Measurements from ENCODE around the gene FNBP1. TPM values are rescaled to one million over a fixed set of nuclear protein-coding genes. Genes with fewer than 3 reads are reported as not detected.

Gene FNBP1
- total RNA-seq, 2 donors from 2014 or later = 17.1 to 17.9 TPM

DNA sequence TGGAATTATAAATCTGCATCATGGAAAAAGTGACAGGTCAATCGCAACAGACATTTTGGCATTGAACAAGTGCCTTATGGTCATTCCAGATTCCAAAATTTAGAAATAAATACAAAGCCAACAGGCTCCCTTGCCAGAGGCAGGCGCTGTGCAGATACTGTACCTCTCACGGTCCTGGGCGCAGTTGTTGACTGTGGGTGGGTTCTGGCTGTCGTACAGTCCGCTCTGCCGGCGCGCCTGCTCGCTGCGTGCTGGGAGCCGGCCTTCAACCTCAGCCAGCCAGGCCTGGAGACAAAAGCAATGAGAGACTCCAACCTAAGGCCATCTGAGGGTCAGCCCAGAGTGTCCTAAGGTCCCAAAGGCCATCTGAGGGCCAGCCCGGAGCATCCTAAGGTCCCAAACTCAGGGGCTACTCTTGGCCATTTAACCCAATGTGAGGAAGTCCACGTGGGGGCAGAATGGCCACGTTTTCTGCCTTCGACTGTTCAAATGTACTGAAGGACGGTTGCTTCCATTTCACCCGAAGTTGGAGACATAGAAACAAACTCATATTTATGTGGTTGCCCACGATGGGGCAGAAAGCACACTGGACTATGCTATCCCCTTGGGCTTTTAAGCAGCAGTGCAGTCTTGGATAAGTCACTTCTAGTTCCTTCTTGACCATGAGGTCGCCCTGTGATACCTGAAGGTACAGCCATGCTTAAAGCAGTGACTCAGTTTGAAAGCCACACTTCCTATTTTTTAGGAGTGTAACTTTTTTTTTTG lies 142.5 kb downstream of the FNBP1 start:
- H3K9me3 ChIP-seq = no peaks in the 10 kb centered on the region
- H3K36me3 ChIP-seq (replicated peaks in 1 of 2; ENCODE audit: insufficient read depth in 1 of 2, low read depth in 2 of 2) = no peaks in the 10 kb centered on the region
- 78 to 80% methylated on average over 8 to 13 of the region's 20 CpGs for WGBS, 2 donors
- intact Hi-C loops (cut with DNase I) = no loop called here
- no peak for TF ChIP-seq POLR2A (IDR thresholded peaks at IDR 0.05)
- DNase-seq (no peak), ATAC-seq (no peak)
- H3K4me3 ChIP-seq = no peak overlapping the region
- no peak overlapping the region for H3K27ac ChIP-seq
- no peaks in the 10 kb centered on the region for H3K27me3 ChIP-seq
- no peaks in the 10 kb centered on the region for H3K4me1 ChIP-seq

DNA sequence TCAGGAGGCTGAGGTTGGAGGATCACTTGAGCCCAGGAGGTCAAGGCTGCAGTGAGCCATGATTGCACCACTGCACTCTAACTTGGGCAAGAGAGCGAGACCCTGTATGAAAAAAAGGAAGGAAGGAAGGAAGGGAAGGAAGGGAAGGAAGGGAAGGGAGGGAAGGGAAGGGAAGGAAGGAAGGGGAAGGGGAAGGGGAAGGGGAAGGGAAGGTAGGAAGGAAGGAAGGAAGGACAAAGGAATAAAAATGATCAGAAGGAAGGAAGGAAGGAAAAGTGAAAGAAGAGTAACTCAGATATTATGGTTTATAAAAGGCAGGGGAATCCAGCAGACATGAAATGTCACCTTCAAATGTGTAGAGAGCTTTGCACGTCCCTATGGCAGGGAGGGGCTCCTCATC lies 143.4 kb downstream of the FNBP1 start:
- H3K4me3 ChIP-seq = no peak overlapping the region
- H3K36me3 ChIP-seq (replicated peaks in 1 of 2; ENCODE audit: insufficient read depth in 1 of 2, low read depth in 2 of 2) = no peaks in the 10 kb centered on the region
- no peaks in the 10 kb centered on the region for H3K9me3 ChIP-seq
- intact Hi-C loops (cut with DNase I) = no loop called here
- no peak for TF ChIP-seq POLR2A (IDR thresholded peaks at IDR 0.05)
- TF ChIP-seq, protein P1, sequence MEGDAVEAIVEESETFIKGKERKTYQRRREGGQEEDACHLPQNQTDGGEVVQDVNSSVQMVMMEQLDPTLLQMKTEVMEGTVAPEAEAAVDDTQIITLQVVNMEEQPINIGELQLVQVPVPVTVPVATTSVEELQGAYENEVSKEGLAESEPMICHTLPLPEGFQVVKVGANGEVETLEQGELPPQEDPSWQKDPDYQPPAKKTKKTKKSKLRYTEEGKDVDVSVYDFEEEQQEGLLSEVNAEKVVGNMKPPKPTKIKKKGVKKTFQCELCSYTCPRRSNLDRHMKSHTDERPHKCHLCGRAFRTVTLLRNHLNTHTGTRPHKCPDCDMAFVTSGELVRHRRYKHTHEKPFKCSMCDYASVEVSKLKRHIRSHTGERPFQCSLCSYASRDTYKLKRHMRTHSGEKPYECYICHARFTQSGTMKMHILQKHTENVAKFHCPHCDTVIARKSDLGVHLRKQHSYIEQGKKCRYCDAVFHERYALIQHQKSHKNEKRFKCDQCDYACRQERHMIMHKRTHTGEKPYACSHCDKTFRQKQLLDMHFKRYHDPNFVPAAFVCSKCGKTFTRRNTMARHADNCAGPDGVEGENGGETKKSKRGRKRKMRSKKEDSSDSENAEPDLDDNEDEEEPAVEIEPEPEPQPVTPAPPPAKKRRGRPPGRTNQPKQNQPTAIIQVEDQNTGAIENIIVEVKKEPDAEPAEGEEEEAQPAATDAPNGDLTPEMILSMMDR (IDR thresholded peaks at IDR 0.05) = no peak
- DNase-seq (no peak), ATAC-seq (no peak)
- H3K27me3 ChIP-seq = no peaks in the 10 kb centered on the region
- H3K4me1 ChIP-seq = no peaks in the 10 kb centered on the region
- H3K27ac ChIP-seq = no peak overlapping the region
- WGBS, 2 donors = 88% methylated on average over 2 of the region's 2 CpGs

DNA sequence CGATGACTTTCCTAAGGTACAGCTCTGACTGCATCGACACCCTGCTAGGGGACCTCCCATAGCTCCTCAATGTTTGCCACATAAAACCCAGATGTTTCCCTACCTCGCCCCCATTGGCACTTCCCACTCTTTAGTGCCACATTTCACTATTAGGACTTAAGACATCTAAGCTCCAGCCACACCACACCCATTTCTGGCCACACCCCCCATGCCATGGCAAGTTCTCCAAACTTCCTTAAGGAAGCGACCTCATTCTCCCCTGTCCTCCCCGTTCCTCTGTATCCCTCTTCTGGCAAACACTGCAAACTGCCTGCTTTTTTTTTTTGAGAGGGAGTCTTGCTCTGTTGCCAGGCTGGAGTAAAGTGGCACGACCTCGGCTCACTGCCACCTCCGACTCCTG lies 144.8 kb downstream of the FNBP1 start:
- H3K4me1 ChIP-seq = no peaks in the 10 kb centered on the region
- no peak for DNase-seq
- H3K9me3 ChIP-seq = no peaks in the 10 kb centered on the region
- no peaks in the 10 kb centered on the region for H3K36me3 ChIP-seq (replicated peaks in 1 of 2; ENCODE audit: insufficient read depth in 1 of 2, low read depth in 2 of 2)
- no peak for ATAC-seq
- 84 to 89% methylated on average over 8 of the region's 8 CpGs for WGBS, 2 donors
- H3K4me3 ChIP-seq = no peak overlapping the region
- TF ChIP-seq, protein P1 (IDR thresholded peaks at IDR 0.05) = no peak
- TF ChIP-seq POLR2A (IDR thresholded peaks at IDR 0.05) = no peak
- H3K27ac ChIP-seq = no peak overlapping the region
- H3K27me3 ChIP-seq = no peaks in the 10 kb centered on the region
- intact Hi-C loops (cut with DNase I) = no loop called here

DNA sequence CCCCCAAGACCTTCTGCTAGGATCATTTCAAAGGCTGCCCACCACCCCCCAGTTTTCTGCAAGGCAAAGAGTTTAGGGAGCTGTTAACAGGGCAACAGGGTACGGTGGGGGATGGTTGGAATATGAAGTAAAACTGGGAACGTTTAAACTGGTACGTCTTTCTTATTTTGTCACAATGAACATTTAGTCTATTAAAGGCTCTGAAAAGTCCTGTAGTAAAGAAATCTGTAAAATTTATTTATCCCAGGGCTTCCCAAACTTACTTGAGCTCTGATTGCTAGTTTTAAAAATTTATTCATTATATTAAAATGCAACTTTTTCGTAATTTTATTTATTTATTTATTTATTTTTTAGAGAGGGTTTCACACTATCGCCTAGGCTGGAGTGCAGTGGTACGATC lies 145.7 kb downstream of the FNBP1 start:
- H3K9me3 ChIP-seq = no peaks in the 10 kb centered on the region
- H3K4me3 ChIP-seq = no peak overlapping the region
- H3K27ac ChIP-seq = no peak overlapping the region
- no peaks in the 10 kb centered on the region for H3K27me3 ChIP-seq
- DNase-seq (no peak), ATAC-seq (no peak)
- 92 to 94% methylated on average over 6 of the region's 6 CpGs for WGBS, 2 donors
- no peaks in the 10 kb centered on the region for H3K36me3 ChIP-seq (replicated peaks in 1 of 2; ENCODE audit: insufficient read depth in 1 of 2, low read depth in 2 of 2)
- H3K4me1 ChIP-seq = no peaks in the 10 kb centered on the region
- TF ChIP-seq, protein P1 (IDR thresholded peaks at IDR 0.05) = no peak
- TF ChIP-seq POLR2A (IDR thresholded peaks at IDR 0.05) = no peak
- intact Hi-C loops (cut with DNase I) = no loop called here

DNA sequence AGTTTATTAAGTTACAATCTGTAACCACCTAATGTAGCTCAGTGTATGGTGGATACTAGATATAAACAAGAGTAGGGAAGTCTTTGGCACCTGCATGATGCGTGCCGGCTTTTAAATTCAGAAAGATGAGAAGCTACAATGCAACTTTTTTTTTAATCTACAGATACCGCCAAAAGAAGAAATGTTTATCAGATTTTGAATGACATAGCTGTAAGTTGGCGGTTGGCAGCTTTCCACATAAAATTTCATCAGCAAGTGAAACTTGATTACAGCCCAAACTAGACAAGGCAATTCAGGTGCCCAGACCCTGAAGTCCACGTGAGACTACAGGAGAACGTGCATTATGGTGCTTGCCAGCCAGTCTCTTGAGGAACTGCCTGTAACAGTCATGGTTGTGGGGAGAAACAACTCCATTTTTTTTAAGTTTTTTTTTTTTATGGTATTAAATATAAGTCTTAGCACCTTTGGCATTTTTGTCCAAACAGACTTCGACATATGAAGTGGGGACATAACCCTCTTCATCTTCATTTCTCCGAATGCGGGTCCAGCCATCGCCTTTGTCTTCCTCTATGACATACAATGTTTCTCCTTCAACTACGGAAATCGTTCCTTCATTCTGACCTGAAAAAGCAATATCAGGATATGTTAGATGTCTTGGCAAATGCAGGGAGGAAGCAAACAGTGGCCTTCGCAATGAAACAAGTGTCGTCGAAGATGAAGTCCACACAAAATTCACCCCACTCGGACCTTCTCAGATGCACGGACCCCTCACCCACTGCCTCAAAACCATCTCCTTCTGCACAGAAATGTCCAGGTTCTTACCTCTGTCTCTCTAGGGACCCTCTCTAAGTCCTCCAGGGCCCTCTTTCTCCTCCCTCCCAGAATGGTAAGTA lies 147.4 kb downstream of the FNBP1 start:
- 90 to 92% methylated on average over 17 of the region's 17 CpGs for WGBS, 2 donors

More for the DNA sequence above, 147.4 kb downstream of the FNBP1 start:
- Histone ChIP-seq H3K4me3 (no peak overlapping the region), H3K27me3 (no peaks in the 10 kb centered on the region), H3K9me3 (no peaks in the 10 kb centered on the region), H3K4me1 (no peaks in the 10 kb centered on the region), H3K27ac (no peak overlapping the region), H3K36me3 (replicated peaks in 1 of 2; ENCODE audit: insufficient read depth in 1 of 2, low read depth in 2 of 2) (no peaks in the 10 kb centered on the region)
- TF ChIP-seq, protein P1 (IDR thresholded peaks at IDR 0.05) = no peak
- TF ChIP-seq POLR2A (IDR thresholded peaks at IDR 0.05) = no peak
- DNase-seq (no peak), ATAC-seq (no peak)
- intact Hi-C loops (cut with DNase I) = no loop called here

Data from body of pancreas (tissue), 4 donors.